GM19397 (cell line): ENCODE measurements around the gene RASL10B.
"Not testable (repeated sequence)": the region's sequence is repeated elsewhere in the genome, so short reads cannot be mapped to it uniquely, and the experiment has no call there.

Source experiments
- ATAC-seq: cut with Tn5 transposase; IDR thresholded peaks from one replicate; pipeline ENCODE4 v1.9.1; 2021; ENCODE audit warnings: mild to moderate bottlenecking, moderate library complexity; ENCODE audit not compliant: unreplicated experiment

Gene RASL10B

DNA sequence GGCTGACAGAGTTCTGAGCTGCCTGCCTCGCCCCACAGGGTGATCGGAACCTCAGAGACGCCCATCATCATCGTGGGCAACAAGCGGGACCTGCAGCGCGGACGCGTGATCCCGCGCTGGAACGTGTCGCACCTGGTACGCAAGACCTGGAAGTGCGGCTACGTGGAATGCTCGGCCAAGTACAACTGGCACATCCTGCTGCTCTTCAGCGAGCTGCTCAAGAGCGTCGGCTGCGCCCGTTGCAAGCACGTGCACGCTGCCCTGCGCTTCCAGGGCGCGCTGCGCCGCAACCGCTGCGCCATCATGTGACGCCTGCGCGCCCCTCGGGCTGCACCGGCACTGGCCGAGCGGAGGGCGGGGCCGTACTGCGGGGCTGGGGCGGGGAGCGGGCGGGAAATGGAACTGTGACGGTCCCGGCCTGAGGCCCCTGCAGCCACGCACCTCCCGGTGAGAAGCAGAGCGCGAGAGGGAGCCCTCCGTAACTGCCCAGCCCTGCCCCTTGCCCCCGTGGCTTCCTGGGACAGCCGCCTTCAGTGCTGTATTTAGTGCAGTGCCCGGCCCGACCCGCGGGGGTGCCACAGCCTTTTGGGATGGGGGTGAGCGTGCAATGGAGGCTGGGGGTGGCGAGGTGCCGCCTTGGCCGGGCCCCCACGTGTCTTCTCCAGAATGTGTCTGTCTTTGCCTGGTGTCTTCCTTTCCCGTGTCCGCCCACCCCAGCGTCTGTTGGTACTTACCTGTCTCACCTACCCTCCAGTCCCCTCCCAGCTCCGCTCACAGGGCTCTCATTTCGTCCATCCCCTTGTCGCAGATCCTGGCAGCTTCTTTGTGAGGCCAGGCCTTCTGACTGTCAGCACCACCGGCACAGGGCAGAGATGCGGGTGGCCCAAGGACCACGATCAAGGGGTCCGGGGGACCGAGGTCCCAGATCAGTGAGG is 9.8 kb downstream of the RASL10B start:
- ATAC-seq, result no peak

DNA sequence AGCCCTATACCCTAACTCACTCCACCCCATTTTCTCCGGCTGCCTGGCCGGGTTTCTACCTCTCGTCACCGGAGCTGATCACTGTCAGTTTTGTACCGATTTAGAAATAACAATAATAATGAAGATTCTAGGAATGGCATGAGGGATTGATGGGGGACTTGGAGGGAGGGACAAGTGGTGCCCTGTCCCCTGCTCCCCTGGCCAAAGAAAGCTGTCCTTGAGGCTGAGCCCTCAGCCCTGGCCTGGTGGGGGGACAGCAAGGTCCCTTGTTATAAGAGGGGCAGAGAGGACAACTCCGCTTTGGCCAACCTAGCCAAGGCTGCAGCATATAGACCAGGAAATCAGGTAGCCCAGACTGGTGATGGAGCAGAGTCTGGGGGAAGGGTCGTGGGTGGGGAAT is 11.1 kb downstream of the RASL10B start:
- ATAC-seq, result no peak

DNA sequence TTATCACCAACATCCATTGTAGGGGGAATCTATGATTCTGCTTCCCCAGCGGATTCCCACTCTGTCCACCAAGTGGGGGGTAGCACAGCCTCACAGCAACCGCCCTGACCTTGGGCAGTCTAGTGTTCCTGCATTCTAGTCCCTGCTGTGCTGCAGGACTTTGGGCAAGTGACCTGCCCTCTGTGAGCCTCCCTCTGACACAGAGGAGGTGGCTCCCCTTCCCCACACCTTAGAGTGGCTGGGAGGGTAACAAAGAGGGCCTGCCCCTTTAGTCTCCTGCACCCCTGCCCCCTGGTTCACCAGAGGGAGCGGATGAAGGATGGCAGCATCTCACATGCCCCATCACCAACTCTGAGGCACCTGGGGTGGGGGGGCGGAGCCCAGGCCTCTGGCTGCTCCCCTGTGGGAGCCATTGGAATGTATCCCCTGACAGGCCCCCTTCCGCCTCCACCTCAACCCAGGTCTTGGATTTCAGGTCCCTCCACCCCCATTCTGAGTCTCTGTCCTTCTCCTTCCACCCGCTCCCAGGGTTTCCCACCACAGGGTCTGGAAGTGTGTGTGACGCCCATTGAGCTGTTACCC is 11.5 kb downstream of the RASL10B start:
- no peak for ATAC-seq

DNA sequence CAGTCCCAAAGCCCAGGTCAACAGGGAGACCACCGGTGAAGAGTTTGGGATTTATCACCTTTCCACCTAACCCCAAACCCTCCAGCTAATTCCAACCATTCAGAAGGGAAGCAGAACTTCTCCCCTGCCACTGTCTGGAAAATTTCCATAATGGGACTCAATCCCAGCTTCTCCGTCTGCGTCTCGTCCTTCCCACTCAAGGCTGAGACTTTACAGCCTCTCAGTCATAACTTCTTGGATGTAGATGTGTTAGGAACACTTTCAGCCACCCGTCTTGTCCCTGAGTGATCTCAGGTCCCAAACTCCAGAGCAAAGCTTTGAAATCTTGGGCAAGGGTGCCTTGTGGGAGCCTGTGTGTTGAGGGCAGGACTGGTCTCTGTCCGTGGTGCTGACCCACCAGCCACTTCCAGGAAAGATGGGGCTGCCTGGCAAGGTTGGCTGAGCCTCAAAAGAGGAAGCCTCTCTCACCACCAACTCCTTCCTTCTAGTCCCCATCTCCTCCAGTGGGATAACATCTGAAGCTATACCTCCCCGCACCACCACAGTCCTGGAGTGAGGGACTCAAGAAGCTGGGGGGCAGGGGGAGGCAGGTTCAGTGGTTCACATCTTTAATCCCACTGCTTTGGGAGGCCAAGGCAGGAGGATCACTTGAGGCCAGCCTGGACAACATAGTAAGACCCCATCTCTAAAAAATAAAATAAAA is 12.3 kb downstream of the RASL10B start:
- no peak for ATAC-seq

DNA sequence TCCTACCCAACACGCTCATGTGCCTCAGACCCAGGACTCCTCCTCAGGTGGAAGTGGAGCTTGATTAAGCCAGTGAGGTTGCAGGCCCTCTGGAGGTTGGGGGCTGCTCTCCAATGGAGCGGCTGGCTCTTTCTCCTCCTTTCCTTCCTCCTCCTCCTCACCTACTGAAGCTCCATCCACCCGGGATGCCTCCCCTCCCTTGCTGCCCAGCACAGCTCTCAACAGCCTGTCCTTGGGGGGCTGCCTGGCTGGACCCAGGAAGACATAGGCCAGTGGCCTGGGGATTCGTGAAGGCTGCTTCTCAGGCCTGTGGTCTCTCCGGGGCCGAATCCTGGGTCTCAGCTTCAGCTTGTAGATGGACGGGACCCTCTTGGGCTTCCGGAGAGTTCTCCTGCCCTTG is 13.4 kb downstream of the RASL10B start:
- no peak for ATAC-seq

DNA sequence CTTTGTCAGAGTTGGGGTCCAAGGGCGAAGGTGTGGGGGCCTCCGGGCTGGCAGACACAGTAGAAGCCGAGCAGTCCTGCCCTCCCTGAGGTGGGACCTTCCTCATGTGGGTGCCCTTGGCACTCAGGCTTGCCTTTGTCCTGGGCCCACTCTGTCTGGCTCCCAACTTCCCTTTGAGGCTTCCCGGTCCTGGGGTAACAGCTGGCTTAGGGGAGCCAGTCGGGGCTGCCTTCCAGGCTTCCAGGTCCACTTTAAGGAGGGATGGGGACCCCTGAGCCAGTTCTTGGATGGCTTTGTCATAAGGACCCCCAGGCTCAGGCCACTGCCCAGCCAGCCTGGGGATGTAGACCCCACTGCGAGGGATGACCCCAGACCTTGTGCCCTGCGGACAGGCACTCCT is 13.8 kb downstream of the RASL10B start:
- no peak for ATAC-seq

DNA sequence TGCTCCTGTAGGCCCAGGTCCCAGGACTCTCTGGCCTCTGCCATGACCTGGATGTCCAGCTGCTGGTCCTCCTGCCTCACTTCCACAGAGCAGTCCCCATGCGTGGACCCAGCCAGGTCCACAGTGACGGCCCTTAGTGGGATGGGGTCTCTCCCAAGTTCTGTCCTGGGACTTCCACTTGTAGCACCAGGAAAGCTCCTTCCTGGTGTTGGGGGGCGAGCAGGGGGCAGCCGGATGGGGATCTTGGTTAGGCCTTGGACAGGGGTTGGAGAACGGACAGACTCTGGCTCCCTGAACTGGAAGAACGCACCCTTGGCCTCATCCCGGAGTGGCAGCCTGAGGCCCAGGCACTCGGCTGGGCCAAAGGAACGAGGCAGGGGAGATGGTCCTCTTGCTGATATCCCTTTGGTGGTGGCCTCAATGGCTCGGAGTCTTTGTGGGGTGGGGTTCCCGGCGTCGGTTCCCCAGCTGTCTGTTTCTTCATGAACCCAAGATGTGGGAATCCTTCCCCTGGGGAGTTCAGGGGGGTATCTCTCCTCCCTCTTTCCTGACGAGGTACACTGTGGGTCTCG is 14.4 kb downstream of the RASL10B start:
- ATAC-seq, result no peak

DNA sequence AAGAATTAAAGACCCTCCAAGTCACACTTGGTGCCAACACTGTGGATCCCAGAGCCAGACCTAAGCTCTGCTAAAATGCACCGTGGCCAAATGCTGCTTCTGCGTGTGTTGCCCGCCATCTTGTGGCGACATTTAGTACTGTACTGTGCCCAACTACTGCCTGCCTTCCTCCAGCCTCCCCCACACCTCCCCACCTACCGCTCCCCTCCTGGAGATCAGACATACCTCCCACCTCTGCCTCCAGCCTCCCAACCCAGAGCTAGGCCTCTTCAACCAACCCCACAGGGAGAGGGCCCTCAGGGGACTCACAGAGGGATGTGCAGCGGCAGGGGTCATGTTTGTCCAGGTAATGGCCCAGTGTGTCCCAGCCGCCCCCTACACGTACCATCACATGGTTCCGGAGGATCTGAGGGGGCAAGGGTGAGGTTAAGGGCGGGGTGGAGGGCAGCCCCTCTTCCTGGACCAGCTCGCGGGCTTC is 16.1 kb downstream of the RASL10B start:
- no peak for ATAC-seq

DNA sequence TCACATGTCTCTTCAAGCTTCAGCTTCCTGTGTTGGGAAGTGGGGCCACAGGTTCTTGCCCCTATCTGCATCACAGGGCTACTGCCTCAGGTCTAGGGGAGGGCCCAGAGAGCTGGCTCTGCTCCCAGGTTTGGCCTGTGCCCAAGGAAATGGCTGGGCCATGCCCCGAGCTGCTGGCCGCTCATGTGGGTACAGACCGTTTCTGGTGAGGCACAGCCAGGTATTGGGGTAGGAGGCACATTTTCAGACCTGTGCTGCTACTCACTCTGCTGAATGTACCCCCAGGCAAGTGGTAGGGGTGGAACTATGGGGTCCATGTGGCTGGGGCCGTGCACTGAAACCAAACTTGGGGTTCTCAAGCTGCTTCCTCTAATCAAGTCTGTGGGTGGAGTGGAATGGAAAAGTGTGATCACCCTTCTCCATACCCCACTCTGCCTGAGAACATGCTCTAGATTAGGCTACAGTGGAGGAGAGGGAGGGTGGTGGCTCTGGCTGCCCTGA is 17.0 kb downstream of the RASL10B start:
- no peak for ATAC-seq

DNA sequence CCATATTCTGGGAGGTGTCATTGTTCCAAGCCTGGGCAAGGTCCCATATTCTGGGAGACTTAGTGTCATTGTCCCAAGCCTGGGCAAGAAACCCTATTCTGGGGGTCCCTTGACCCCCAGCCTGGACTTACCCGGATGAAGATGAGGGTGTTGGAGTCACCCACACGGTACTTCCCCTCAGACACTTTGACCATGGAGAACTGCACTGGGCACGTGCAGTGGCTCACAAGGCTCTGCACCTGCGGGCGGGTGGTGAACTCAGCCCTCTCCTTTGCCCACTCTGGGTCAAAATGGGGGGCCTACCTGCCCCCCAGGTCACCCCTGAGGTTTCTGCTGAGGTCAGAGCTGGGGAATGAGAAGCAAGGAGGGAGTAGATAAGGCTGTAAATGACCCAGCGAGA is 17.5 kb downstream of the RASL10B start:
- no peak for ATAC-seq

DNA sequence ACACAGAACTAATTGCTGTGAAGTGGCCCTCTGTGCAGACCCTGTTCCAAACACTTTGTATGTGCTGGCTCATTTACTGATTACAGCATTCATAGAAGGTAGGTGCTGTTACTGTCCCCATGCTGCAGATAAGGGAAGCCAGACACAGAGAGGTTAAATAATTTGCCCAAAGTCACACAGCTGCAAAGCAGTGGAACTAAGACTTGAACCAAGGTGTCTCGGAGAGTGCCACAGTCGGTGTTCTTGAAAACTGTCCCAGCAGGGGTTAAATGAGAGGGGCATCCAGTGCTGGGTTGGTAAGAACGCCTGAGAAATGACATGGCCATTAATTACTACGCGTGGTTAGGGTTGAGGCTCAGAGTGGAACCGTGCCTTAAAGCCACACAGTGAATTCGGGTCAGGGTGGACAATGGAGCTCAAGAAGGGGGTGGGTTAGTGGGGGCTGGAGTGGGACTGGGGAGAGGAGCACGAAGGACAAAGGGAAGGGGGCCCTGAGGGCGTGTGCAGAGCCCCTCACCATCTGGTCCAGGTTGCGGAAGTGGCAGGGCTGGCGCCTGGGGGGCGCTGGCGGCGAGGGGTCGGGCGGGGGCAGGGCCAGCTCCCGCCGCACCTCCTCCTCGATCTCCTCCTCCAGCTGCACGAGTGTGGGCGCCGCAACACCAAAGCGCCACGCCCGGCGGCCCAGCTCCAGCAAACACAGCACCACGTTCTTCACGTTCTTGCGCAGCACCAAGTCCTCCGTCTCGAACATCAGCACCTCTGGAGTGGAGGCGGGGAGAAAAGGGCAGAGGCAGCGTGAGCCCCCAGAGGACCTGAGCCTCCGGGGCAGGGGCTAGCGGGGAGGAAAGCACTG is 18.3 kb downstream of the RASL10B start:
- ATAC-seq, result no peak

DNA sequence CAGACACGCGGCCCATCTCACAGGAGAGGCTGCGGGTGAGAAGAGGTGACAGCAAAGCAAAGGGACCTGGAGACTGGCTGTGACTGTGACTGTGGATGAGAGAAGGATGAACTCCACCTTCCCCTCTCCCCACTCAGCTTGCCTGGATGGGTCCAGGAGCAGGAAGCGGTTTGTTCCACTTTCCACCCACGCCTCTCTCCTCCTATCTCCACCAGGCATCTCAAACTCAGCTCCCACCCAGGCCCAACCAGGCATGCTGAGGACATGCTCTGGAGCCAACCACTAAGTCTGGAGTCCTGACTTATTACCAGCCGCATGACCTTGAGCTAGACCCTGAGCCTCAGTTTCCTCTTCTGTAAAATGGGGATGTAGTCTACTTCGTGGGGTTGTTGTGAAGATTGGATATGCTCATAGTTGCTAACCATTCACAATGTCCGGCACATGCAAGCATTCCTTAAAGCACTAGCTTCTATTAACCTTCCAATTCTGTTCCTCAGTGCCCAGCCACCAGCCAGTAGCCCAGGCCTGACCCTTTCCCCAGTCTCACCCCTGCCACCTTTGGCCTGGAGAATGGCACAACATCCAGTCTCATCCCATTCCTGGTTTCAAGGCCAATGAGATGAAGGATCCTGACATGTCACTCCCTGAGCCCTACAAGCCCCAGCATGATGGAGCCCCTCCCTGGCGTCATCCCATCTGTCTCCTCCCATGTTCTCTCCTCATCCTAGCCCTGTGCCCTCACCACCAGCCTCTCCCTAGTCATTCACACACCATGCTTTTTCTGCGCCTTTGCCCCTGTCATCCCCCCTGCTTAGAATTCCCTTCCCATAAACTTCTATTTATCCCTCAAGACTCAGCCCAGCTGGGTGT is 19.3 kb downstream of the RASL10B start:
- ATAC-seq, result no peak

DNA sequence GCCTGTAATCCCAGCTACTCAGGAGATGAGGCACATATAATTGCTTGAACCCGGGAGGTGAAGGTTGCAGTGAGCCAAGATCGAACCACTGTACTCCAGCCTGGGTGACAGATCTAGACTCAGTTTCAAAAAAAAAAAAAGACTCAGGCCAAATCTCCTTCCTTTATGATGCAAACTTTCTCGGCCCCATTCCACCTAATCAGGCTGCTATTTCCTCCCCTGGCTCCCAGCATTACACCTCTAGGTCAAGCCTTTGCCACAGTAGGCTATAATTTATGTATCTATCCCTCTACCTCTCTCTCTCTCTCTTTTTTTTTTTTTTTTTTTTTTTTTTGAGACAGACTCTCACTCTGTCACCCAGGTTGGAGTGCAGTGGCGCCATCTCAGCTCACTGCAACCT is 20.1 kb downstream of the RASL10B start:
- not testable (repeated sequence) for ATAC-seq

DNA sequence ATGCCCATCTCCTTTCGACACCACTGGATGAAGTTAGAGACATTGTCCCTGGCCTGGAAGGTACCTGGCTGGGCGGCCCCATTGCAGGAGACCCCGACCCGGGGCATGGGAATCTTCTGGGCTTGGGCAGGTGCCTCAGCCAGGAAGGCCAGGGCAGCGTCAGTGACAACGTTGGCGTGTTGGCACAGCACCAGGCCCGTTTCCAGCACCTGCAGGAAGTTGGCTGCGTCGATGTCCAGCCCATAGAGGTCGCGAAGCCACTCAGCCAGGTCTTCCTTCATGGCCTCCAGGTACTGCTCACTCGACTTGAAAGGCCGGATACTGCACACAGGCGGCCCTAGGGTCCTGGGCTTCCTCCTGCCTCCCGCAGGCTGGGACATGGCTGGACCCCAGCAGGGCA is 21.0 kb downstream of the RASL10B start:
- ATAC-seq, result no peak

DNA sequence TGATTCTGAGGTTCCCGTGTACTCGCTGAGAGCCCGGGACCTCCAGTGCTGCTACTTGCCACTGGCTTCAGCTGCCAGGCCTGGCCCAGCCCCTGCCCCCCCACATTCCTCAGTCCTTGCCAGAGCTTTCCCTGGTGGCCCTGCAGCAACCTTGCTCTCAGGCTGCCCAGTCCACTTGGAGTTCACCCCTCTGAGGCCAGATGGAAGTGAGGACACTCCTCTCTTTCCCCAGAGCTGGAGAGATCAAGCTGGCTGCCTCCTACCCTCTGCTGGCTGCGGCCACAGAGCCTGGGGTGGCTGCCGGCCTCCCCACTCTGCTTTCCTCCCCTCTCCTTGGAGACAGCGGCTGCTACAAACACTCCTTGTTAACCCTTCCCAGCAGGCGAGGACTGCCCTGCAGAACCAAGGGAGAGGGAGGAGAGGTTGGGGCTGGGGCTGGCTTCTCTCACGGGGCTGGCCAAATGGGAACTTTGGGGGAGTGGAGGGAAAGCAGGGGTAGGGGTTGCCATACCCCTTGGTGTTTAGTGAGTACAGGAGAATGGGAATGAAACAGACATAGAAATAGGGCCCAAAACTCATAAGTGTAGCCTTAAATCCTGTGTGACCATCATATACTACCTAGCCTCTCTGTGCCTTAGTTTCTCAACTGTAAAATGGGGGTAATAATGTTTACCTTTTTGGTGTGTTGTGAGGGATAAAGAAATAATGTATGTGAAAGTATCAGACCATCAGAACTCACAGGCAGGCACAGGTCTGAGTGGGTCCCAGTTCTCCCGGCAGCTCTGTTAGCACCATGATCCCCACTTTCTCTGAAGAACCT is 21.7 kb downstream of the RASL10B start, which contains the start of gene GAS2L2:
Gene GAS2L2, minus strand, starts transcription at position 295 of the 820 bp plus-strand sequence. CDS start 389 bp downstream, outside the sequence.
- no peak for ATAC-seq

DNA sequence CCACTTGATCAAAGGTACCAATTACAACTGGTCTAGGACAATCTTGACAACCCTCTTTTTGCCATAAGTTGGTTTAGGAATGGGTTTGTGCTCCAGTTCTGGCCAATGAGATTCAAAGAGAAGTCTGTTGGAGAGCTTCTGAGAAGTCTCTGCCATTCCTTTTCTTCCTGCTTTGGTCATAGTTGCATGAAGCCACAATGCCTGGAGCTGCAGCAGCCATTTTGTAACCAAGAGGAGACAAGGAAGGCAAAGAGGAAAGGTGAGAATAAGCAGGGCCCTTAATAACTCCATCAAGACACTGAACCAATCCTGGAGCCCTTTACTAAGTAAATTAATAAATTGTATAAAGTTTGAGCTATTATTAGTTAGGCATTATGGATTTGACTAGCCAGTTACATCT is 25.8 kb downstream of the RASL10B start:
- ATAC-seq, result no peak

DNA sequence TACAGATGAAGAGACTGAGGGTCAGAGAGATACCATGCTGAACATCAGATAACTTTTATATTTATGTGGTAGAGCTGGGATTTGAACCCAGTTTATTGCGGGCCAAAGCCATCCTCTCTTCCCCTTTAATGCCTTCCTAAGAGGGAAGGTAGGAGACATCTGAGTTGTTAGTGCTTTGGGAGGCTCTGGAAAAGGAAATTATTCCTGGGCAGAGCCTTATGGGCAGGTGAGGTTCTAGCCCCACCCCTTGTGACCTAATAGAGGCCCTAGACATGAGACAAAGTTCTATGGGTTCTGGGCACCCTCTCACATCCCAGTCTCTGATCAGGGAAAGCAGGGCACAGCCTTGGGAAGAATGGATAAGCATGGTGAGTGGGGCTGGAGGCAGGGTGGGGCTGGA is 29.1 kb downstream of the RASL10B start, which contains the start of gene C17orf50:
Gene C17orf50, plus strand, starts transcription at position 301 of the 400 bp plus-strand sequence. Its CDS starts 55 bp downstream, at position 356.
- ATAC-seq, result no peak

DNA sequence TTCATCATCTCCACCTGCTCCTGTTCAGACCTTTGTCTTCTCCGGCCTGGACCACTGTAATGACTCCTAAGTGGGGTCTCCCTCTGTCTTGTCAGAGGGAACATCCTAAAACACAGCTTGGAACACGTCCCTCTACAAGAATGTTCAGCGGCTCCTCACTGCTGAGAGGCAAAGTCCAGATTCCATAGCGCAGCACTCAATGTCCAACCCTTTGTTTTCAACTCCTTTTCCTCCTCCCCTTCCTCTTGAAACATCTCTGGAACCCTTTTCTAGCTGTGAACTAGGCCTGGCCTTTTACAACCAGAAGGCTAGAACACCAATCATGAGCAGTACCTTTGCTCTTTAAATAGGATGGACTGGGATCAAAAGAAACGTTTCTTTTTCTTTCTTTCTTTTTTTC is 30.2 kb downstream of the RASL10B start:
- ATAC-seq, result no peak
